Endothelial cell of umbilical vein (primary cell): ENCODE data around the gene ARHGAP31. TPM values are rescaled to one million over a fixed set of nuclear protein-coding genes. Genes with fewer than 3 reads are reported as not detected.

Experiments used
- BruUV-seq: library from RNA; stranded (reverse); fragments of 400-500 nt; replicated peaks from 2 replicates; lab custom pipeline; 2021; lab: Mats Ljungman, UMichigan
- CTCF ChIA-PET: fragments of 300-600, 350-600 bp; sonication (Branson Sonifier 250); formaldehyde crosslinking; loops from one replicate; lab custom pipeline; 2021; ENCODE audit warnings: antibody characterized with exemption, inconsistent platforms; lab: Charles Lee
- POLR2A ChIA-PET: fragments of 300-600, 350-600 bp; sonication (Branson Sonifier 250); formaldehyde crosslinking; loops from one replicate; lab custom pipeline; 2021; ENCODE audit warnings: antibody characterized with exemption, inconsistent platforms; lab: Charles Lee
- DNase-seq: peaks from one replicate; pipeline ENCODE4 v3.0.0-alpha.2; 2011; ENCODE audit warnings: low read depth, low spot score
- FAIRE-seq: peaks from 2 replicates; lab custom pipeline; 2011; peaks lifted over from hg19 to GRCh38; lab: Jason Lieb, UNC
- H2AFZ ChIP-seq: 2 replicates; pipeline ENCODE4 v1.6.0; 2012; ENCODE audit warnings: low read depth, low read length, control low read depth, inconsistent platforms
- H3K27ac ChIP-seq: 2 replicates; pipeline ENCODE4 v1.5.1; 2011; ENCODE audit warnings: low read depth, mild to moderate bottlenecking, control low read depth, low read length, moderate library complexity; ENCODE audit not compliant: insufficient read depth
- H3K27me3 ChIP-seq, 2 experiments: 2 replicates each; pipeline versions ENCODE4 v1.6.0 to v1.6.1; 2011; ENCODE audit warnings: low read length in 2 of 2, mixed read lengths in 1 of 2; ENCODE audit not compliant: control insufficient read depth in 2 of 2, insufficient read depth in 2 of 2
- H3K36me3 ChIP-seq, 2 experiments: 2 replicates in 1 of 2; 3 replicates in 1 of 2; pipeline ENCODE4 v1.5.1; 2011; ENCODE audit warnings: low read length in 2 of 2, mild to moderate bottlenecking in 1 of 2, moderate library complexity in 1 of 2; ENCODE audit not compliant: control insufficient read depth in 2 of 2, insufficient read depth in 2 of 2; ENCODE audit errors: extremely low read depth in 1 of 2
- H3K4me1 ChIP-seq: 3 replicates; pipeline ENCODE4 v1.5.1; 2011; ENCODE audit warnings: mild to moderate bottlenecking, low read length; ENCODE audit not compliant: control insufficient read depth, insufficient read depth; ENCODE audit errors: extremely low read depth
- H3K4me2 ChIP-seq: 2 replicates; pipeline ENCODE4 v1.6.1; 2011; ENCODE audit warnings: low read length, control low read depth, mixed read lengths; ENCODE audit not compliant: insufficient read depth
- H3K4me3 ChIP-seq, 3 experiments: fragments of 200-600 bp in 1 of 3; sonication (generic), shearing (Covaris generic) in 1 of 3; replicated peaks in 1 of 3; 2 replicates each; pipeline ENCODE4 v1.5.1; 2011 to 2016; ENCODE audit warnings: control low read depth in 3 of 3, low read length in 3 of 3, mild to moderate bottlenecking in 2 of 3, inconsistent platforms in 1 of 3, low read depth in 1 of 3, moderate library complexity in 1 of 3; ENCODE audit not compliant: insufficient read depth in 1 of 3
- H3K79me2 ChIP-seq: 2 replicates; pipeline ENCODE4 v1.6.0; 2012; ENCODE audit warnings: low read length, inconsistent platforms; ENCODE audit not compliant: control insufficient read depth, insufficient read depth
- H3K9ac ChIP-seq: replicated peaks from 2 replicates; pipeline ENCODE3; 2011; ENCODE audit warnings: low read length, control low read depth; ENCODE audit not compliant: insufficient read depth; ENCODE audit errors: extremely low read depth
- H3K9me1 ChIP-seq: replicated peaks from 3 replicates; pipeline ENCODE4 v1.6.0; 2011; ENCODE audit warnings: mild to moderate bottlenecking, low read length; ENCODE audit not compliant: control insufficient read depth, insufficient read depth; ENCODE audit errors: extremely low read depth
- H3K9me3 ChIP-seq: replicated peaks from 2 replicates; pipeline ENCODE4 v1.5.1; 2012; ENCODE audit warnings: low read length, inconsistent platforms; ENCODE audit not compliant: control insufficient read depth, insufficient read depth
- H4K20me1 ChIP-seq: replicated peaks from 2 replicates; pipeline ENCODE3; 2011; ENCODE audit warnings: mild to moderate bottlenecking, low read length; ENCODE audit not compliant: control insufficient read depth, insufficient read depth; ENCODE audit errors: extremely low read depth
- CTCF ChIP-seq, 2 donors: IDR thresholded peaks; 1 replicate in 1 of 2; 2 replicates in 1 of 2; pipeline ENCODE4 v1.5.1; 2011; ENCODE audit warnings: low read length in 2 of 2, mild to moderate bottlenecking in 2 of 2, moderate library complexity in 2 of 2, control low read depth in 1 of 2, inconsistent platforms in 1 of 2, low read depth in 1 of 2; ENCODE audit not compliant: insufficient read depth in 1 of 2; ENCODE audit errors: extremely low read depth in 1 of 2
- EZH2 ChIP-seq: IDR thresholded peaks from 2 replicates; pipeline ENCODE4 v1.6.1; 2012; ENCODE audit warnings: borderline replicate concordance, low read depth, mild to moderate bottlenecking, moderate library complexity, low read length, inconsistent platforms; ENCODE audit not compliant: severe bottlenecking
- FOS ChIP-seq: IDR thresholded peaks from 2 replicates; pipeline ENCODE4 v1.6.1; 2011; ENCODE audit warnings: mild to moderate bottlenecking, low read length, moderate library complexity, borderline replicate concordance; ENCODE audit not compliant: insufficient read depth
- GATA2 ChIP-seq: IDR thresholded peaks from 2 replicates; pipeline ENCODE4 v1.7.0; 2011; ENCODE audit warnings: low read depth, mild to moderate bottlenecking, moderate library complexity, mixed read lengths, low read length; ENCODE audit not compliant: insufficient read length, insufficient read depth
- JUN ChIP-seq: IDR thresholded peaks from 2 replicates; pipeline ENCODE4 v1.6.1; 2011; ENCODE audit warnings: borderline replicate concordance, low read depth; ENCODE audit not compliant: insufficient read length, insufficient read depth
- MAX ChIP-seq: IDR thresholded peaks from 2 replicates; pipeline ENCODE4 v1.6.1; 2011; ENCODE audit not compliant: insufficient read depth, insufficient read length
- MYC ChIP-seq: IDR thresholded peaks from one replicate; pipeline ENCODE4 v1.6.1; 2011; ENCODE audit warnings: mild to moderate bottlenecking, low read depth, low read length
- POLR2A ChIP-seq: IDR thresholded peaks from 2 replicates; pipeline ENCODE4 v1.6.1; 2012; ENCODE audit warnings: low read depth, mild to moderate bottlenecking, control low read depth, low read length
- POLR2AphosphoS5 ChIP-seq: IDR thresholded peaks from 2 replicates; pipeline ENCODE4 v1.6.1; 2012; ENCODE audit warnings: low read depth, mild to moderate bottlenecking, control low read depth, low read length, moderate library complexity; ENCODE audit not compliant: insufficient read depth
- dilution Hi-C: fragments of 300-500 bp; cut with MboI; formaldehyde crosslinking; loops from one replicate; pipeline ENCODE4 v1.15.0; 2019; ENCODE audit warnings: low sequenced_read_pairs; ENCODE audit not compliant: extremely low pct_ligation_motif_present
- intact Hi-C: fragments of 100-400 bp; cut with micrococcal nuclease; formaldehyde crosslinking; loops from one replicate; pipeline ENCODE4 v1.10.0; 2022
- polyA plus RNA-seq, 4 experiments: library from polyadenylated mRNA; depleted of rRNA in 3 of 4; stranded (reverse) in 3 of 4; unstranded in 1 of 4; fragments of >200 nt; gene quantifications; 2 replicates each; pipeline versions ENCODE4 v1.2.1 to v1.2.3, GENCODE V29; 2011 to 2012; ENCODE audit warnings: missing spikeins in 1 of 4
- total RNA-seq: library from RNA; stranded (reverse); gene quantifications from 2 replicates; pipeline ENCODE4 v1.2.3, GENCODE V29; 2021

Gene ARHGAP31
- total and polyA plus RNA-seq, 2 donors (not counting 3 experiments of a cell fraction or from before 2014, with no cell fraction given) = 25.5 to 65.8 TPM

DNA sequence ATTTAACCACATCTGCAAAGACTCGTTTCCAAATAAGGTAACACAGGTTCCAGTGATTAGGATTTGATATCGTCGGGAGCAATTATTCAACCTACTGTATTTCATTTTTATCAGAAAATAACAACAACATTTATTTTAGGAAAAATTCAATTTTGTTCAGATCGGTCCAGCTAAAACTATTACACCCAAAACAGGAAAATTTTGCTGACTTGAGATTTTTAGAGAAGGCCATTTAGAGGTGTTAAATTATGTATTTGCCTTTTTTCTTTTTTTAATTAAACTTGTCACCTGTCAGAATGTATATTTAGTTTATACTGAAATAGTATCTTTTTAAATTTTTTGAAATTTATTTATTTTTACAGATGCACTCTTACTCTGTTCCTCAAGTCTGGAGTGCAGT is 81.3 kb downstream of the ARHGAP31 start:
- no peaks in the 10 kb centered on the region for H4K20me1 ChIP-seq

More for the DNA sequence above, 81.3 kb downstream of the ARHGAP31 start:
- intact Hi-C loops = no loop called here
- Histone ChIP-seq H3K27me3 (no peaks in the 10 kb centered on the region), H3K4me3 (no peak overlapping the region), H3K27ac (no peak overlapping the region), H3K9me1 (no peaks in the 10 kb centered on the region), H3K79me2 (no peaks in the 10 kb centered on the region), H3K9me3 (no peaks in the 10 kb centered on the region), H2AFZ (no peak overlapping the region), H3K4me2 (no peak overlapping the region), H3K36me3 (peaks cover 0 to 15% of the 10 kb centered on the region in 2 experiments), H3K4me1 (no peaks in the 10 kb centered on the region), H3K9ac (no peak overlapping the region)
- BruUV-seq = no TSS peak
- TF ChIP-seq FOS = no peak
- TF ChIP-seq CTCF (IDR thresholded peaks at IDR 0.05; ENCODE audit: extremely low read depth in 1 of 2, insufficient read depth in 1 of 2, low read depth in 1 of 2, low read length in 2 of 2) = no peak
- TF ChIP-seq POLR2A = no peak
- TF ChIP-seq MAX = no peak
- TF ChIP-seq JUN = no peak
- no peak for TF ChIP-seq GATA2
- no peak for TF ChIP-seq MYC
- TF ChIP-seq POLR2AphosphoS5 = no peak
- TF ChIP-seq EZH2 = no peak
- no peak for DNase-seq
- ChIA-PET POLR2A (no interaction called here), CTCF (interaction anchor here (1.6 kb wide), 1 partner anchor 306 kb away, joined by 3 read pairs; no protein-coding TSS in a partner anchor)
- dilution Hi-C loops = no loop called here
- FAIRE-seq = no peak
